C4-2B (cell line): Measurements from ENCODE around the gene MORF4L2.
"Not testable (repeated sequence)": the region's sequence is repeated elsewhere in the genome, so short reads cannot be mapped to it uniquely, and the experiment has no call there.

Source experiments
- CTCF ChIP-seq: fragments of 450-650 bp; conservative IDR thresholded peaks from 2 replicates; pipeline ENCODE4 v1.5.1; 2017; ENCODE audit warnings: mild to moderate bottlenecking
- ZFX ChIP-seq: fragments of 450-650 bp; IDR thresholded peaks from 2 replicates; pipeline ENCODE4 v1.6.1; 2017

DNA sequence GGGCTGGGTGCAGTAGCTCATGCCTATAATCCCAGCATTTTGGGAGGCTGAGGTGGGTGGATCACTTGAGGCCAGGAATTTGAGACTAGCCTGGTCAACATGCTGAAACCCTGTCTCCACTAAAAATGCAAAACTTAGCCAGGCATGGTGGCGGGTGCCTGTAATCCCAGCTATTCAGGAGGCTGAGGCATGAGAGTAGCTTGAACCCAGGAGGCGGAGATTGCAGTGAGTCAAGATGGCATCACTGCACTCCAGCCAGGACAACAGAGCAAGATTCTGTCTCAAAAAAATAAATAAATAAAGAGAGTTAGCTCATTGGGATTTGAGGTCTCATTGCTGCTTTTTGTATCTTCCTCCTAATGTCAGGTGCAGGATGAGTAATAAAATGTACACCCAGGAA lies 29.4 kb downstream of the MORF4L2 start:
- TF ChIP-seq CTCF, ZFX: not testable (repeated sequence)
